Stimulated activated naive CD8-positive, alpha-beta T cell treated with anti-CD3 and anti-CD28 coated beads, Interleukin-15, Interleukin-2, amounts not matched to agents 100 ng/mL and 50 ng/mL, for 24 hours (primary cell): Measurements from ENCODE around the gene OLFML2B.

Experiments
- H3K27ac Mint-ChIP-seq: one replicate; pipeline ENCODE4 v1.8.0; 2021; ENCODE audit warnings: mild to moderate bottlenecking, mixed read lengths
- H3K27me3 Mint-ChIP-seq: one replicate; pipeline ENCODE4 v1.8.0; 2021; ENCODE audit warnings: mixed read lengths
- H3K36me3 Mint-ChIP-seq: one replicate; pipeline ENCODE4 v1.8.0; 2021; ENCODE audit warnings: low read depth, mixed read lengths
- H3K4me1 Mint-ChIP-seq: one replicate; pipeline ENCODE4 v1.8.0; 2021; ENCODE audit warnings: low read depth, mixed read lengths
- H3K4me3 Mint-ChIP-seq: one replicate; pipeline ENCODE4 v1.8.0; 2021; ENCODE audit warnings: mild to moderate bottlenecking, mixed read lengths
- H3K9me3 Mint-ChIP-seq: one replicate; pipeline ENCODE4 v1.8.0; 2021; ENCODE audit warnings: mixed read lengths

The OLFML2B gene

DNA sequence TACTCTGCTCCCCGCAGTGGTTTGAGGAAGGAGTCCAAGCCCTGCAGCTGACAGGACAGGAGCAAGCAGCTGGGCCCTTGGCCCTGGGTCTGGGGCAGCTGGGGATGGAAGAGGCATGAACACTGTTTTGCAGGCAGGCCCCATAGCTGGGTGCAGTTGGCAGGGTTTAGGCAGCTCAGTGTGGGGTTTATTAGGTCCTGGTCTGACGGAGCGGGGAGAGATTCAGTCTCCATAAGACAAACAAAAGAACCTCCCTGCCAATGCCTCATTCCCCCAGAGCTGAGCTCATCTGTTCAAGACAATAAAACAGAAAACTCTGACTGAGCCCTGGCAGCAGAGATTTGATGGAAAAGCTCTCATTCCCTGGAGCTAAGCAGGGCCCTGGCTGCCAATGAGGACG lies 37.3 kb downstream of the OLFML2B start:
- no peak overlapping the region for H3K4me3 Mint-ChIP-seq
- no peaks in the 10 kb centered on the region for H3K36me3 Mint-ChIP-seq
- H3K27ac Mint-ChIP-seq: no peak overlapping the region
- H3K9me3 Mint-ChIP-seq: peaks cover 4% of the 10 kb centered on the region
- H3K4me1 Mint-ChIP-seq: no peaks in the 10 kb centered on the region
- H3K27me3 Mint-ChIP-seq: no peaks in the 10 kb centered on the region

GRCh38 chr1:161985301-161985822 lies 38.3 kb downstream of the OLFML2B start:
- Mint-ChIP-seq H3K4me1 (no peaks in the 10 kb centered on the region), H3K9me3 (peaks cover 4% of the 10 kb centered on the region), H3K27me3 (no peaks in the 10 kb centered on the region), H3K4me3 (no peak overlapping the region), H3K27ac (no peak overlapping the region), H3K36me3 (no peaks in the 10 kb centered on the region)

DNA sequence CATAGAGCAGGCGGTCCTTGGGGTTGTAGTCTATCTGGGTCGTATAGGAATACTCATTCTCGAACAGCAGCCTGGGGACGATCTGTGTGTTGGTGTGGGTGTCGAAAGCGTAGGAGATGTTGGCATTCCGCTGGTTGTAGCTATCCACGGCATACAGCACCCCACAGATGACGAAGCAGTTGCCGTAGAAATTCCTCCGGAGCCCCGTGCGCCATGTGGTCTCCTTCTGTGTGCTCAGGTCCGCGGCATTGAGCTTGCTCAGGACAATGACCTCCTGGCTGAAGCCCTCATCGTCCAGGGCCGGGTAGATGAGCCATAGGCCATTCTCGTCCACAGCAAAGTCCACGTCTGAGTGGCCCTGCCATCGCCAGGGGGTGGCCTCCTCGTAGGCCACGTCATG lies 39.9 kb downstream of the OLFML2B start:
- no peaks in the 10 kb centered on the region for H3K27me3 Mint-ChIP-seq
- H3K4me1 Mint-ChIP-seq: no peaks in the 10 kb centered on the region
- no peaks in the 10 kb centered on the region for H3K36me3 Mint-ChIP-seq
- peaks cover 4% of the 10 kb centered on the region for H3K9me3 Mint-ChIP-seq
- H3K4me3 Mint-ChIP-seq: no peak overlapping the region
- no peak overlapping the region for H3K27ac Mint-ChIP-seq

DNA sequence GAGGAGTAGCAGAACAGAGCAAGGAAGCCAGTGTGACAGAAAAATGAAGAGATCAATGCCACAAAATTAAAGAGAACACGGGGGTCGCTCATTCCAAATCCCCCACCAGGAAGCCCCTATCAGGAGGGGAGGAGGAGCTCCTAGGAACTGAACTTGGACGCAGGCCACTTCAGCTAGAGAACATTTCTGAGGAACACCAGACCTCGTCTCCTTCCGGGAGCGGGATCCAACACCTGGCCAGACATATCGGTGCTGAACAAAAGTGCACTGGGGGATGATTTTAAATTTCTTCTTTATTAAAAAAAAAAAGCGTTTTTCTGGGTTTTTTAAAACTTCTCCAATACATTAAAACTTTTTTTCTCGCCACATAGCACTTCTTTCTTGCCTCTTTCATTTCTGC lies 40.8 kb downstream of the OLFML2B start:
- Mint-ChIP-seq H3K4me3 (no peak overlapping the region), H3K4me1 (no peaks in the 10 kb centered on the region), H3K27ac (no peak overlapping the region), H3K9me3 (peaks cover 4% of the 10 kb centered on the region), H3K27me3 (no peaks in the 10 kb centered on the region), H3K36me3 (no peaks in the 10 kb centered on the region)

DNA sequence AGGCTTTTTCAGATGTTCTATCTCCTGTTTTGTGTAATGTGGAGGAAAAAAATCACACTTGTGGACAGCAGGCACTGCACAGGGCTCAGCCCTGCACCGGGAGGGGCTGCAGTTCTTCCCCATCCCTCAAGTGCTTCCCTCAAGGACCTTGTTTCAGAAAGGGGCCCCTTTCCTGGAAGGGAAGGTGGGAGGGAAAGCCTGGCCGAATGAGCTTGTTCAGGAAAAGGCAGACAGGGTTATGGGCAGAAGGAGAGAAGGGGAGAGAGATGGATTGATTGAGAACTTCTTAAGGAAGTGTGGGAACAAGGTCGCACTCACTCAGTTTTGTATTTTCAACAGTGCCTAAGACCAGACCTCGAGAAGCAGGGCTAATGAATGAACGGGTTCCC lies 41.2 kb downstream of the OLFML2B start:
- peaks cover 4% of the 10 kb centered on the region for H3K9me3 Mint-ChIP-seq
- no peaks in the 10 kb centered on the region for H3K4me1 Mint-ChIP-seq
- H3K36me3 Mint-ChIP-seq: no peaks in the 10 kb centered on the region
- H3K4me3 Mint-ChIP-seq: no peak overlapping the region
- no peak overlapping the region for H3K27ac Mint-ChIP-seq
- H3K27me3 Mint-ChIP-seq: no peaks in the 10 kb centered on the region

DNA sequence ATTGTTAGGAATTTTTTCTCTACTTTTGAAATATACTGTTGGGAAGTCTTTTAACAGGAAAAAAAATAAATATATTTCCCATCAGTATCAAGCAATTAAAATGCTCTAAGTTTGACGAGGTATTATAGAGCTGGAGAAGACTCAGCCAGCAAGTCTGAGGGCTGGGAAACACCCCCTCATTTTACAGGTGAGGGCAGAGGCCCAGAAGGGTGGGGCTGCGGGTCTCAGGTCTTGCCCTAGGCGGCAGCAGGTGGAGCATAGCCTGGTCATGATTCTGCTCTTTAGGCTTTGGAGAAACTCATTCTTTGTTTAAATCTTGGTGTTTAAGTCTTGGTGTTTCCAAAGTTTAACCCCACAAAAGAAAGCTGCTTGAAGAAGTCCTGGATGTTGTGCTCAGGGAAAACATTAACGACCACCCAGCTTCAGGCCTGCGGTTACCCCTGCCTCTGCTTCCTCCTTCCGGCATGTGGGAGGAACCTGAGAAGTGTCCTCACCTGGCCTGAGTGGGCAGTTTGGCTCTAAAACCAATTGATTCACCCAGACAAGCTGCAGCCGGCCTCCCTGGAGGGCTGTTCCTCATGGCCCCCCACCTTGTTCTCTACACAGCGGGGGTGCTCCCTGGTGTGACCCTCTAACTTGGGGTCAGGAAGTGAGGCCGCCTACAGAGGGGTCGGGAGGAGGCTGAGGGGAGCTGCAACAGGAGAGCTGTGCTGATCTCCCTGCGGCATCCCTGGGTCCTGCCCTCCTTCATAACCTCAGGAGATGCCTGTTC lies 41.7 kb downstream of the OLFML2B start:
- no peaks in the 10 kb centered on the region for H3K27me3 Mint-ChIP-seq
- H3K36me3 Mint-ChIP-seq: no peaks in the 10 kb centered on the region
- no peaks in the 10 kb centered on the region for H3K9me3 Mint-ChIP-seq
- H3K27ac Mint-ChIP-seq: no peak overlapping the region
- no peak overlapping the region for H3K4me3 Mint-ChIP-seq
- H3K4me1 Mint-ChIP-seq: no peaks in the 10 kb centered on the region

GRCh38 chr1:161981126-161981525 lies 42.5 kb downstream of the OLFML2B start:
- H3K27ac Mint-ChIP-seq: no peak overlapping the region
- H3K36me3 Mint-ChIP-seq: no peaks in the 10 kb centered on the region
- no peaks in the 10 kb centered on the region for H3K27me3 Mint-ChIP-seq
- no peak overlapping the region for H3K4me3 Mint-ChIP-seq
- H3K9me3 Mint-ChIP-seq: no peaks in the 10 kb centered on the region
- H3K4me1 Mint-ChIP-seq: no peaks in the 10 kb centered on the region

DNA sequence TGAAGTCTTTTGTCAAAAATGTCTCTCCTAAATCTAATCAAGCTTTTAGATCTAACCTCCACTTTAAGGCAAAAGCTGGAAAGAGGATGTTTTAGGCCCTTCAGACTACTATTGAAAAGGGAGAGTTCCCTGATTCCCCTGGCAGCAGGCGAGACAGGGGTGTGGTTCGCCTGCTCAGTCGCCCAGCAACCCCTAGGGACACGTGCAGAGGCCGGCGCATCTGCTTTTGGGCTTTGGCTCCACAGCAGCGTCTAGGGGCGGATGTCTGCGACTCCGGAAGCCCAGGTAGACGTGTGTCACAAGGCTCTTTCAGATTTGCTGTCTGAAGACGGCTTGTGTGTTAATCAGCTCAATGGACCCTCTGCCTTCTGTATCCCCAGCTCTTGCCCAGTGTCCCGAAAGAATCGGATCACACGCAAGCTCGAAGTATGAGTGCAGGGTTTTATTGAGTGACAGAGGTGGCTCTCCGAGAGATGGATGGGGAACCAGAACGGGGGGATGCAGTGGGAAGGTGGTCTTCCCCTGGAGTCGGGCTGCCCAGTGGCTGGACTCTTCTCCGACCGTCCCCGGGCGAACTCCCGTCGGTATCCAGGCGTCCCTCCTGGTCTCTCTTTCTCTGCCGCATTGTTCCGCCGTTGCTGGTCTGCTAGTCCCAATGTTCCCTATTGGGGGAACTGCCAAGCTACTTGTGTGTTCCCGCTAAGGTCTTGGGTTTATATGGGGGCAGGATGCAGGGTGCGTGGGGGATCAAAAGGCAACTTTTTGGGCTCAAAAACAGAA lies 45.5 kb downstream of the OLFML2B start:
- Mint-ChIP-seq H3K36me3 (no peaks in the 10 kb centered on the region), H3K27me3 (no peaks in the 10 kb centered on the region), H3K9me3 (no peaks in the 10 kb centered on the region), H3K4me1 (no peaks in the 10 kb centered on the region), H3K4me3 (no peak overlapping the region), H3K27ac (no peak overlapping the region)

DNA sequence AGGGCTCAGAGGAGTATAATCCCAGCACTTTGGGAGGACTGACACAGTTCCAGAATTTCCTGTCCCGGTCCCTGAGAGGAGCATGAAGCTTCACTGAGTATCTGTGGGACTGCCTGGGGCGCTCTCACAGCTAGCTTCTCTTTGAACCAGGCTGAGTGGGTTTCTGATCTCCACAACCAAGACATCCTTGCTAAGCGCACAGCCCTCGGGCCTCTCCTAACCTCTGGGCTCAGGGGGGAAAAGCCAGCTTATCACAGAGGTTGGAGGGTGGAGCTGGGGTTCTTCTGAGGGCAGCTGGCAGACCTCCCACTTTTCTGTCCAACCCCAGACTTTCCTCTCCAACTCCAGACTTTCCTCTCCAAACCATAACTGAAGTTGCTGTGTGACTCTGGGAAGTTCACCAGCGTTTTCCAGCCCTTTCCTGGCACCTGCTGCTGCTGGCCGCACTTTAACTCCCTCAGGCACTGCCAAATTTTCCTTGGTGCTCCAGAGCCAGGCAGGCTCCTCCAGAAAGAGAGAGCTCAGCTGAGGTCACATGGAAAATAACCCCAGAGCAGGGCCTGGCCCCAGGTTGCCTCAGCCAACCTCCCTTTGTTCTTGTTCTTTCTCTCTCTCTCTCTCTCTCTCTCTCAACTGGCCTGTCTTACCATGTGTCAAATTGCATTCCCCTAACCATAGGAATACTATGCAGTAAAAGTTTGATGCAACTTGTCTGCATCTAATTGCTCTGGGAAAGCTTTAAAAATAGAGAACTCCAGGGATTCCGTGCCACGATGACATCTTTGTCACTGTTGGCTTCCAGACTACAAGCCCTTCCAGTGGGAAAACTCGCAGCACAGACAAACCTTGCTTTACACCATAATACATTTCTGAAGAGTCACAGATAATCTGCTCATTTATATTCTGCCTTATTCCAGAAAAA lies 49.5 kb downstream of the OLFML2B start:
- Mint-ChIP-seq H3K36me3 (no peaks in the 10 kb centered on the region), H3K27me3 (no peaks in the 10 kb centered on the region), H3K4me1 (no peaks in the 10 kb centered on the region), H3K4me3 (no peak overlapping the region), H3K9me3 (no peaks in the 10 kb centered on the region), H3K27ac (no peak overlapping the region)

GRCh38 chr1:161972828-161973227 lies 50.8 kb downstream of the OLFML2B start:
- no peak overlapping the region for H3K4me3 Mint-ChIP-seq
- no peaks in the 10 kb centered on the region for H3K27me3 Mint-ChIP-seq
- H3K9me3 Mint-ChIP-seq: no peaks in the 10 kb centered on the region

GRCh38 chr1:161970633-161971032 lies 53.0 kb downstream of the OLFML2B start:
- no peaks in the 10 kb centered on the region for H3K27me3 Mint-ChIP-seq
- H3K4me3 Mint-ChIP-seq: no peak overlapping the region
- H3K9me3 Mint-ChIP-seq: no peaks in the 10 kb centered on the region
- H3K4me1 Mint-ChIP-seq: peaks cover 2% of the 10 kb centered on the region
- H3K36me3 Mint-ChIP-seq: peaks cover 20% of the 10 kb centered on the region
- no peak overlapping the region for H3K27ac Mint-ChIP-seq

More at GRCh38 chr1:161972828-161973227, 50.8 kb downstream of the OLFML2B start:
- H3K36me3 Mint-ChIP-seq: peaks cover 2% of the 10 kb centered on the region
- H3K4me1 Mint-ChIP-seq: no peaks in the 10 kb centered on the region
- no peak overlapping the region for H3K27ac Mint-ChIP-seq

- Mint-ChIP-seq H3K36me3 (peaks cover 24% of the 10 kb centered on the region), H3K27ac (peak overlapping the region; percentile 52), H3K27me3 (no peaks in the 10 kb centered on the region), H3K9me3 (no peaks in the 10 kb centered on the region), H3K4me3 (no peak overlapping the region), H3K4me1 (peaks cover 2% of the 10 kb centered on the region)
Observed at GRCh38 chr1:161970036-161970435, 53.6 kb downstream of the OLFML2B start.

DNA sequence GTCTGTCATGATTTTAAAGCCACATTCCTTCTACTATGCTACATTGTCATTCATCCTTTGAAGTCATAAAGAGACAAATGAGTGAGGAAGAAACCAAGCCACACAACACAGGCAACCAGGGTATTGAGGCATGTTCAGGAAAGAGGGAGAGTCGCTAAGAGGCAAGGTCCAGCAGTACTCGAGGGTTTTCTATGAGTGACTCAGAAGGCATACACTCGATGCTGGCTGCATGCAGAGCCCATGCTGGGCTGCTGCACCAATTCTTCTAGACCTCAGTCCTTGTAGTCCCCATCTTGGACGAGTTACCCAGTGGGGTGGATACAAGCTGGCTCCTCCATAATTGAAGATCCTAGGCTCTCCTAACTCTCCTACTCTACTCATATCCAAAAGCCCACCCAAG lies 57.6 kb downstream of the OLFML2B start:
- Mint-ChIP-seq H3K4me1 (peaks cover 30% of the 10 kb centered on the region), H3K36me3 (peaks cover 44% of the 10 kb centered on the region), H3K27ac (no peak overlapping the region), H3K9me3 (no peaks in the 10 kb centered on the region), H3K4me3 (no peak overlapping the region), H3K27me3 (no peaks in the 10 kb centered on the region)

DNA sequence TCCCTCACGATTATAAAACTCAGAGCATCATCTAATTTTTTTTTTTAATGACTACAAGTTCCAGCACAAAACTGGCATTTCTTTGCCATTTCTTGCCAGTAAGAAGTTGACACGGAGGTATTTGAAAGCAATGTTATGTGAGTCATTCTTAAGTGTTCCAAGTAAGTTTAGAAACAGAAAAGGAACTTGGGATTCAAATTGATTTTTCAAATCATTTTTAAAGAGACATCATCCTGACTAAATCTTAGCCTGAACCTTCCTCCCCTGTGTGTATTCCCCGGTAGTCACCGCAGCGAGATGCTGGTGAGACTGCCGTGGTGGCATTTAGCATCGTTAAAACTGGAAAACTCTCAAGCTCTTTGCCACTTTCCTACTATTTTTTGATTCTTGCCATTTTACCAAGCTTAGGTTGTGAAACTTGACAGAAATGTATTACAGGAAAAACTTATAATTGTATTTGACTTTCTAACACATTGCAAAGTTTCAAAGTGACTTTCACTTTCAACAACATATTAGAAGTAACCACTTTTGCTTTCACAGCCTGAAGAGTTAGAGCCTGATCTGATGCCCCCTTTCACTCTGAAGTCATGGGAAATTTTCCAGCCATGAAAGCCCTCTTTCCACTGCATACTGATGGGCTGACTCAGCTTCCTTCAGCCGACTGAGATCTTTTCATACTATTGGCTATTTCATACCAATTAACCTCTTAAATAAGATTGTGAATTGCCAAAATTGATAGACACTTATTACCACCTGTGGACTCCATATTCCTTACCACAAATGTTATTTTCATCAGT lies 61.4 kb downstream of the OLFML2B start:
- Mint-ChIP-seq H3K4me3 (peak overlapping the region; percentile 89), H3K27ac (peak overlapping the region; percentile 100), H3K36me3 (peaks cover 66% of the 10 kb centered on the region), H3K9me3 (no peaks in the 10 kb centered on the region), H3K27me3 (no peaks in the 10 kb centered on the region), H3K4me1 (peaks cover 46% of the 10 kb centered on the region)
